ENCODE data around the gene OPRD1.

- no peak for TF ChIP-seq CTCF (tag by site-specific recombination; IDR thresholded peaks at IDR 0.05)
- TF ChIP-seq REST (tag by site-specific recombination; IDR thresholded peaks at IDR 0.05), result no peak
- TF ChIP-seq ZNF211 (tag by site-specific recombination; IDR thresholded peaks at IDR 0.05; ENCODE audit: low read depth), result no peak
These were observed 94.1 kb downstream of the OPRD1 start for GRCh38 chr1:28905921-28906666.

Measured in HEK293 (cell line).